ENCODE results near the gene IL17RE.
A peak's percentile ranks its signal among the peaks of the same experiment; 100 is the strongest.
"Not testable (repeated sequence)": the region's sequence is repeated elsewhere in the genome, so short reads cannot be mapped to it uniquely, and the experiment has no call there.

The IL17RE gene

DNA sequence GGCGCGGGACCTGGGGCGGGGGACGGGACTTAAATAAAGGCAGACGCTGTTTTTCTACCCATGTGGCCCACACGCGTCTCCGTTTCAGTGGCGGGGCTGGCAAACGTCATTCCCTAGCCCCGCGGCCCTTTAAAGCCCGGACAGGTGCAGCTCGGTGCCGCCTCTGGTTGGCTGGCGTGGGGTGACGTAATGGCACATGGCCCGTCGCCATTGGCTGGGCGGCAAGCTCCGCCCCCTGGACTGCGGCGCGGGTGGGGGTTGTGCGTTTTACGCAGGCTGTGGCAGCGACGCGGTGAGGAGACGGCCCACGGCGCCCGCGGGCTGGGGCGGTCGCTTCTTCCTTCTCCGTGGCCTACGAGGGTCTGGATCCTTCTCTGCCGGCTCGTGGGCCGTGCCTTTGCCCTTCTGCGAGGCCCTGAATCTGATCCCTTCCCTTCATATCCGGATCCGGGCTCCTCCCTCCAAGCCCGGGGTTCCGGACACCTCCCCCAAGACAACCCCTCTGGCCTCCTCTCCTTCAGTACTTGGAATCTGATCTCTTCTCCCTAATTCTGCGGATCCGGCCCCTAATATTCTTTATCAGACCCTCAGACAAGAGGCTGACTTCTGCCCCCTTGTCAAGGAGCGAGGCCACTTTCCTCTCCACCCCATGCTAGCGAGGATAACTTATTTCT is 31.1 kb downstream of the IL17RE start, which contains the start of gene CRELD1:
TSS of gene CRELD1 (plus strand) at position 274 of the 674 bp plus-strand sequence. CDS start 605 bp downstream, outside the sequence.
- peak; percentile 96 for DNase-seq (ENCODE audit: low spot score)

DNA sequence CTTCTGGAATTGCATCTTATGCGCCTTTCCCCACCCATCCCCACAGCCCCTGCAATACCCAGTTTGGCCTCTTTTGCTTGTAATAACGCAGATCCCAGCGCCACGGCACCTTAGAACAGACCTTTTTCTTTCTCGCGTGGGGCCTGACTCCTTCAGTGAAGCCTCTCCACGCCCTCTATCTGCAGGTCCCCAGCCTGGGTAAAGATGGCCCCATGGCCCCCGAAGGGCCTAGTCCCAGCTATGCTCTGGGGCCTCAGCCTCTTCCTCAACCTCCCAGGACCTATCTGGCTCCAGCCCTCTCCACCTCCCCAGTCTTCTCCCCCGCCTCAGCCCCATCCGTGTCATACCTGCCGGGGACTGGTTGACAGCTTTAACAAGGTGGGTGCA is 31.6 kb downstream of the IL17RE start:
- no peak for DNase-seq (ENCODE audit: low spot score)

- DNase-seq (ENCODE audit: low spot score) = no peak
These were observed 32.3 kb downstream of the IL17RE start for GRCh38 chr3:9934993-9935392.

DNA sequence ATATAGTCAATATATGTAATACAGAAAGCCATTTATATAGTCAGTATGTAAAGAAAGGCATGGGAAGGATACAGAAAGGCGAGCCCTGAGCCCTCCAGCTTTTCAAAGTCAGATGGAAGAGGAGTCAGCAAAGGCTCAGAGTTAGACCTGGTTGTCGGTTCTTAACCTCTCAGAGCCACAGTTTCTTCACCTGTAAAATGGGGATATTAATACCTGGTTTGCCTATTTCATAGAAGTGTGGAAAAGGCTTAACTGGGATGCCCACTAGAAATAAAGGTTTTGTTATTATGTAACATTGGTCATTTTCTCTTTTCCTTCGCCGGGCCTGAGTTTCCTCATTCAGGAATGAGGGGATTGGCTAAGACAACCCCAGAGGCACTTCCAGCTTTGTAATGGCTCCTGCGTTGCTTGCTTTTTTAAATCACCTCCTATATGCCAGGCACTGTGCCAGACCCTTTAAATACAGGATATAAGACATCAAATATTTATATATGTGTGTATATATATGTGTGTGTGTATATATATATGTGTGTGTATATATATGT is 33.4 kb downstream of the IL17RE start:
- DNase-seq (ENCODE audit: low spot score) = no peak

DNA sequence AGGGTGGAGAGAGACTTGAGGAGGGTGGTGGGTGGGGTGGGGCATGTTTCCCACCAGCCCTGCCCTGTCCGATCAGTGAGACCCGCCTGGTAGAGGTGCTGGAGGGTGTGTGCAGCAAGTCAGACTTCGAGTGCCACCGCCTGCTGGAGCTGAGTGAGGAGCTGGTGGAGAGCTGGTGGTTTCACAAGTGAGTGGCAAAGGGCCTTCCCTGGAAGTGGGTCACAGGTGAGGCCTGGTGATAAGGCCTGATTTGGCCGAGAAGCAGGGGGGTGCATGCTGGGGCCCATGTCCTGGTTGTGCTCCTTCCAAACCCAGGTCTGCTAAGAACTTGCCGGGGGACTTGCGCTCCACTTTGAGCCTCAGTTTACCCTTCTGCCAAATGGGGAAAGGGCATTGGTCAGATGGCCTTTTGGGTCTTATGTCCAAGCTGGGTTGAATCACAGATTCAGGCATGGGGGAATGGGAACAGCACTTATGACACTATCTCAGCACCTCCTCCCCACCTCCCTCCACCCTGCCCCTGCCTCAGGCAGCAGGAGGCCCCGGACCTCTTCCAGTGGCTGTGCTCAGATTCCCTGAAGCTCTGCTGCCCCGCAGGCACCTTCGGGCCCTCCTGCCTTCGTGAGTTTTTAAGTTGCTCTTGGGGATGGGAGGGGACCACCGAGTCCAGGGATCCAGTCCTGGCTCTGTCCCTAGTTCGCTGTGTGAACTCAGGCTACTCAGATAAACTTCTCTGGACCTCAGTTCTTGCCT is 35.0 kb downstream of the IL17RE start:
- DNase-seq (ENCODE audit: low spot score) = no peak

- DNase-seq (ENCODE audit: low spot score) = no peak
These were observed 36.3 kb downstream of the IL17RE start for GRCh38 chr3:9938966-9939365.

DNA sequence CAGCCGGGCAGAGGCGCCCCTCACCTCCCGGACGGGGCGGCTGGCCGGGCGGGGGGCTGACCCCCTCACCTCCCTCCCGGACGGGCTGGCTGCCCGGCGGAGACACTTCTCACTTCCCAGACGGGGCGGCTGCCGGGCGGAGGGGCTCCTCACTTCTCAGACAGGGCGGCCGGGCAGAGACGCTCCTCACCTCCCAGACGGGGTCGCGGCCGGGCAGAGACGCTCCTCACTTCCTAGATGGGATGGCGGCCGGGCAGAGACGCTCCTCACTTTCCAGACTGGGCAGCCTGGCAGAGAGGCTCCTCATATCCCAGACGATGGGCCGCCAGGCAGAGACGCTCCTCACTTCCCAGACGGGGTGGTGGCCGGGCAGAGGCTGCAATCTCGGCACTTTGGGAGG is 37.3 kb downstream of the IL17RE start:
- DNase-seq (ENCODE audit: low spot score) = not testable (repeated sequence)

DNA sequence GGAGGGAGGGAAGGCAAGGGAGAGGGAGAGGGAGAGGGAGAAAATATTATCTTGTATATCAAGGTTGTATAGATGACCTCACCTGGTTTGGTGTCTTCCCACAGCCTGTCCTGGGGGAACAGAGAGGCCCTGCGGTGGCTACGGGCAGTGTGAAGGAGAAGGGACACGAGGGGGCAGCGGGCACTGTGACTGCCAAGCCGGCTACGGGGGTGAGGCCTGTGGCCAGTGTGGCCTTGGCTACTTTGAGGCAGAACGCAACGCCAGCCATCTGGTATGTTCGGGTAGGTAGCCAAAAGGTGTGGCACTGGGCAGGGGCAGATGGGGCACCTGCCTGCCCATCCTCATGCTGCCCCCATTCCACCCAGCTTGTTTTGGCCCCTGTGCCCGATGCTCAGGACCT is 38.1 kb downstream of the IL17RE start:
- DNase-seq (ENCODE audit: low spot score) = no peak

DNA sequence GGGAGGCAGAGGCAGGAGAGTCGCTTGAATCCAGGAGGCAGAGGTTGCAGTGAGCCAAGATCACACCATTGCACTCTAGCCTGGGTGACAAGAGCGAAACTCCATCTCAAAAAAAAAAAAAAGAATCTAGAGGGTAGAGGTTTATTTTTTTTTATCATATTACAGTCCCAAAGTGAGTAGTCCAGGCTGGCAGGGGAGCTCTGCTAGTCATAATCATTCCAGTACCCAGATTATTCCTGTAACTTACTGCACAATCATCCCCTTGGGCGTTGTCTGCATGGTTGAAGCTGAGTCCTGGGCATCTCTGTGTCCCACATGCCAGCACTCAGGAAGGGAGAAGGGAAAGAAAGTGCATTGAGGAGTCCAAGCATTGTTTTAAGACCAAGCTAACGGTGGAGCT is 39.5 kb downstream of the IL17RE start:
- no peak for DNase-seq (ENCODE audit: low spot score)

DNA sequence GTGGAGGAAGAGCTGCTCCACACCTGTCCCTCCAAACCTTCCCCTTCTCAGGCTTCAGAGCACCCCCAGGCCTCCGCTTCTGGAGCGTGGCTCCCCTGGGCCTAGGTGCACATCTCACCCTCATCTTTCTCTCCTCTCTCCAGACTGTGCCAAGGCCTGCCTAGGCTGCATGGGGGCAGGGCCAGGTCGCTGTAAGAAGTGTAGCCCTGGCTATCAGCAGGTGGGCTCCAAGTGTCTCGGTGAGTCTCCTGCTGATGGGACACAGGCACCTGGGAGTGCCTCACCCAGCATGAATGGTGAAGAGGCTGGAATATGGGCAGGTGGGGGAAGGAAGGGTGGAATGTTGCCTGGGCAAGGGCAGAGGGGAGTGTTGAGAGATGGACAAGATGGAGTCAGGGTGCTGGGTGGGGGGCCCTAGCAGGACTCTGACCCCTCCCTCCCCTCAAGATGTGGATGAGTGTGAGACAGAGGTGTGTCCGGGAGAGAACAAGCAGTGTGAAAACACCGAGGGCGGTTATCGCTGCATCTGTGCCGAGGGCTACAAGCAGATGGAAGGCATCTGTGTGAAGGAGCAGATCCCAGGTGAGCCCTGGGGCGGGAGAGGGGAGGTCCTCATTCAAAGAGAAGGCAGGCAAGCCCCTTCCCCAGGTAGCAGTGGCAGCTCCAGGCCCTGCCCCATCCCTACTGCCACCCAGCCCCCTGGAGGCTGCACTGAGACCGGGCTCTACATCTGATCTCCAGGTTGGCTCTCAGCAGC is 40.5 kb downstream of the IL17RE start:
- no peak for DNase-seq (ENCODE audit: low spot score)

DNA sequence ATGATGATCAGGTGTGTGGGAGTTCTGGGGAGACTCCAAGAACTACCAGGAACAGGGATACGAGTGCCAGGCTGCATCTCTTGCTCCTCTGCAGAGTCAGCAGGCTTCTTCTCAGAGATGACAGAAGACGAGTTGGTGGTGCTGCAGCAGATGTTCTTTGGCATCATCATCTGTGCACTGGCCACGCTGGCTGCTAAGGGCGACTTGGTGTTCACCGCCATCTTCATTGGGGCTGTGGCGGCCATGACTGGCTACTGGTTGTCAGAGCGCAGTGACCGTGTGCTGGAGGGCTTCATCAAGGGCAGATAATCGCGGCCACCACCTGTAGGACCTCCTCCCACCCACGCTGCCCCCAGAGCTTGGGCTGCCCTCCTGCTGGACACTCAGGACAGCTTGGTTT is 41.6 kb downstream of the IL17RE start:
- DNase-seq (ENCODE audit: low spot score) = no peak

- DNase-seq (ENCODE audit: low spot score) = peak; percentile 54
These were observed 42.7 kb downstream of the IL17RE start for GRCh38 chr3:9945358-9945757.

GRCh38 chr3:9946112-9947024 is 43.7 kb downstream of the IL17RE start:
- peak; percentile 67 for DNase-seq (ENCODE audit: low spot score)

GRCh38 chr3:9947025-9947995 is 44.7 kb downstream of the IL17RE start:
- DNase-seq (ENCODE audit: low spot score) = peak; percentile 53

- DNase-seq (ENCODE audit: low spot score) = no peak
These were observed 45.9 kb downstream of the IL17RE start for GRCh38 chr3:9948586-9948985.

DNA sequence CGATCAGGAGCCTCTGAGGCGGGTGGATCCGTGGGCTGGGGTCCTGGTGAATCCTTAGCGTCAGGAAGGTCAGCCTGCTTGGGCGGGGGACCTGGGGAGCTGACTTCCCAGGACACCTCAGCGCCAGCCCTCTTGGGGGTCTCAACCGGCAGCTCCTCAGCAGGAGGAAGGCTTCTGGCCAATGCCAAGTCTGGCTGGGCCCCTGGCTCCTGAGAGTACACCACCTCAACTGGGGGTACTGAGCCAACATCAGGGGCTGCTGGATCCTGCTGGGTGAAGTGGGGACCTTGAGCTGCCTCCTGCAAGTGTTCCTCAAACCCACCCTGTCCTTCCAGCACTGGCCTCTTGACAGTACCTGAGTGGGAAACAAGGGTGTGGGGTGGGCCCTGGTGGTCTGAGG is 46.5 kb downstream of the IL17RE start:
- no peak for DNase-seq (ENCODE audit: low spot score)

DNA sequence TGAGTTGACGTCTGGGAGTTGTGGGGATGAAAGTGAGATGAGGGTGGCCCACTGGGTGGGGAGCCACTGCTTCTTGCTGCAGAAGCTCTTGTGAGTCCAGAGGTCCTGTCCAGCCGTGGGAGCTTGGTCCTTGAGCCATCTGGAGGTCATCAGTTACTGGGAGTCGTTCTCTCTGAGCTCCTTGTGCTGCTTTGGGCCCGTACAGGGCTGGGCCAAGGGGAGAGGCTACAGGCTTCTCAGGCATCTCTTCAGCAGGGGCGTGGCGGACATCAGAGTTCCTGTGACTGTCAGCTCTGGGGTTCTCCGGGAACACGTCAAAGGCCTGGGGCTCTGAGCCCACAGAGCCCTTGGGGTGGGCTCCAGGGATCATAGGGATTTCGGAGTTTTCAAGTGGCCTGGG is 47.0 kb downstream of the IL17RE start:
- DNase-seq (ENCODE audit: low spot score) = no peak

- no peak for DNase-seq (ENCODE audit: low spot score)
These were observed 48.5 kb downstream of the IL17RE start for GRCh38 chr3:9951126-9951525.

DNA sequence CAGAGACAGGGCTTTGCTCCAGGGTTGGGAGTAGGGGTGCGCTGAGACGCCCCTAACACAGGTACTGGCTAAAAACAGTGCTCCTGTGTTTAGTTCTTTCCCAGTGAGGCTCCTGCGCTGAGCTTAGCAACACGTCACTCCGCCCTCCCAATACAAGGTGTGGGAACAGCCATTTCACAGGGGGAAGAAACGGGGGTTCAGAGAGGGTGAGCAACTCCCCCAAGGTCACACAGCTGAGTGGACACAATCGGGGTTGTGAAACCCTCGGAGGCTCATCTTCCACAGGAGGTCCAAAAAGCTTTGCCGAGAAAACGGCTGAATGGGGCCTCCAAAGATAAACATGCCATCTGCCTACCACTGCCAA is 48.9 kb downstream of the IL17RE start:
- DNase-seq (ENCODE audit: low spot score) = no peak

Data from cerebellar cortex (tissue), 1 donor.